Stimulated activated CD4-positive, alpha-beta T cell treated with anti-CD3 and anti-CD28 coated beads, Interleukin-2, amount 100 ng/mL, for 48 hours (primary cell): Measurements from ENCODE around the gene INTS13.
"Not testable (repeated sequence)": the region's sequence is repeated elsewhere in the genome, so short reads cannot be mapped to it uniquely, and the experiment has no call there.

Source experiments
- DNase-seq, 2 donors: peaks; one replicate each; pipeline ENCODE4 v3.0.0-alpha.2; 2020

Gene INTS13

GRCh38 chr12:26869104-26869494 lies 68.7 kb downstream of the INTS13 start:
- DNase-seq: no peak

DNA sequence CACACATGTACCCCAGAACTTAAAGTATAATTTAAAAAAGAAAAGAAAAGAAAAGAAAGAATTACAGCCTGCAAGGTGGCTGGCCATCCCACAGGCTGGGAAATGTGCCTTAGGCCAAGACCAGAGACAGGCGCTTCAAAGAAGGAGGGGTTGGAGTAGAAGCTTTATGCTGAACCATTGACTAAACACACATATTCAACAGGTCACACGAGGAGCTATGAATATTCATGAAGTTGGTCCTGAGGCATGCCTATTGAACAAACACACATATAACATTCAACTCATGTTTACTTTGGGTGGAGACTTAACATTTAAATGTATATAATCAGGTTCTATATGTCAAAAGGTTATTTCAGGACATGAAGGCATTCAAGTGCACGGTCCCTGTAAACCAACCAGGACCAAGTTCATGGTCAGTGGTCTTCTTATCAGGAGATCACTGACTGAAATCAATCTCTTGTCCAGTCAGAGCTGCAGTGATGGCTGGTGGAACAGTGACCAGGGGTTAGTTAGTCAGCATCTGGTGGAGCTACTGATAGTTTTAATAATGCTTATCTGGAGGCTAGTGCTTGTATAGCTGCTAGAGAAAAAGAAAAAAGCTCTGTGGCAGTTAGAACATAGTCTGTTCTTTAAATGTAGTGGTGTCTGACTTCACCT lies 69.2 kb downstream of the INTS13 start:
- DNase-seq: no peak

- DNase-seq: no peak
These were observed 70.7 kb downstream of the INTS13 start for GRCh38 chr12:26867080-26867479.

DNA sequence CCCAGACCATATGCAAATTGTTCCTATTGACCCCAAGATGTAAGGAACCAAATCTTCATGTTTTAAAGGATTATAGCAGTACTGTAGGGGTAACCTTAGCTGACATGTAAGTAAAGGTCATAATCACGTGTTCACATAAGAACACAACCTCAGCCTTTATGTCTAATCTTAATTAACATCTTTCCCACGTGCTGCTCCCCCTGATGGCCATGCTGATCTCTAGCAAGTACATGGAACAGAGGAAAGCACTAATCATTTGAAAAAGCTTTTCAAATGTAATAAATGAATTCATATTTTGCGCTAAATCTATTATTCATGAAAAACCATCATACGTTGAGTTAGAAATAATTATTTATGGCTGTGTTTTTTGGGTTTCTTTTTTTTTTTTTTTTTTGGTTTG lies 74.3 kb downstream of the INTS13 start:
- DNase-seq: no peak

- not testable (repeated sequence) for DNase-seq
These were observed 75.0 kb downstream of the INTS13 start for GRCh38 chr12:26862787-26863186.

- DNase-seq: no peak
These were observed 76.1 kb downstream of the INTS13 start for GRCh38 chr12:26861690-26862089.

DNA sequence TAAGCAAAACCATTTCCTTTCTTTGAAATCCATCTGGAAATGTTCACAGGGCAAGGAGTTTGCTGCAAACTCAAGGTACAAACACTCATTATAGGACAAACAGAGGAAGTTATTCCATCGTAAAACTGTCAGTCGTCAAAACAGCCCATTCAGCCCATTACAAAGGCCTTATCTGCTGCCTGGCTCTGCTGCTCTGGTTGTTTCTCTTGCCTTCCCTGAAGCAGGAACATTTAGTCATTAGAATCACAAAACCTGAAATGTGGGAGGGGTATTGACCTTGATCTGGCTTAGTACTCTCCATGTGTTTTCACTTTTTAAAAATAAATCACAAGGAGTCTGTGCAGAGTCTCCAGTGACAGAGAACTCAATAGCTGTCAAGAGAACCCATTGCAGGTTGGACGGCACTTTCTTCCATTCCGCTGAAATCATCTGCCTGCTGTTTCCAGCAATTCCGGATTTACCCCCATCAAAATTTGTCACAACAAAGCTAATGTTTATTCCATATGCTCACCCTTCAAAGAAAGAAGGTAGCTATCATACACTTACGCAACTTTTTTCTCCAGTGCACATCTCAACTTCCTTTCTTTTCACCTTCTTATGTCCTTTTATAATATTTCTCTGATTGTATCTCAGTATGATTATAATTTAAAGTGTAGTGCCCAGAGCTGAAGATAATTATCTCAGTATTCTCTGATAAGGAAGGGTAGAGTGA lies 80.2 kb downstream of the INTS13 start:
- DNase-seq: no peak

DNA sequence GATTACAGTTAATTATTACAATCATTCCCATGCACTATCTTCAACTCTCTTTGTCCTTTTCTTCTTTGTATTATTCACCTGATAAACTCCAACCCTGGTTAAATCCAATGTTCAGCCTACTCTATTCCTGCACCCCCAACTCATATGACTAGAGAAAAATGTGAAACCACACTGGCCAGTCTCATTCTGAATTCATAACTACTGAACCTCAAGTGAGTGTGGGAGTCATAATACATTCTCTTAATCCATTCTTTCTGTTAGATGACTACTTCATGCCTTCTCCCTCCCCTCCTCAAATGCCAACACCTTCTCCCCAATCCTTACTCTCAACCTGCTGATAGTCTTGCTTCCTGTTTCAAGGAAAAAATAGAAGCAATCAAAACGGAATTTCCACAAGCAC lies 82.4 kb downstream of the INTS13 start:
- no peak for DNase-seq
